Parathyroid adenoma (tissue), 2 donors: Measurements from ENCODE around the gene RHO.

Experiments
- H2AFZ ChIP-seq: fragments of 300-600 bp; sonication (generic); one replicate; pipeline ENCODE4 v1.7.0; 2017; ENCODE audit warnings: antibody characterized with exemption, mild to moderate bottlenecking
- H3K27ac ChIP-seq: fragments of 300-600 bp; sonication (generic); one replicate; pipeline ENCODE4 v1.7.0; 2017
- H3K27me3 ChIP-seq: fragments of 300-600 bp; sonication (generic); one replicate; pipeline ENCODE4 v1.7.0; 2017; ENCODE audit warnings: low read length; ENCODE audit not compliant: control insufficient read depth, insufficient read depth
- H3K36me3 ChIP-seq: fragments of 300-600 bp; sonication (generic); one replicate; pipeline ENCODE4 v1.7.0; 2017; ENCODE audit warnings: low read length; ENCODE audit not compliant: control insufficient read depth, insufficient read depth
- H3K4me1 ChIP-seq: fragments of 300-600 bp; sonication (generic); one replicate; pipeline ENCODE4 v1.7.0; 2017; ENCODE audit warnings: control low read depth
- H3K4me2 ChIP-seq: fragments of 300-600 bp; sonication (generic); one replicate; pipeline ENCODE4 v1.7.0; 2017; ENCODE audit warnings: low read length
- H3K4me3 ChIP-seq: fragments of 300-600 bp; sonication (generic); one replicate; pipeline ENCODE4 v1.7.0; 2017; ENCODE audit warnings: low read depth, low read length
- H3K79me2 ChIP-seq: fragments of 300-600 bp; sonication (generic); one replicate; pipeline ENCODE4 v1.7.0; 2017; ENCODE audit warnings: control low read depth
- H3K9ac ChIP-seq: fragments of 300-600 bp; sonication (generic); one replicate; pipeline ENCODE4 v1.7.0; 2017; ENCODE audit warnings: mild to moderate bottlenecking
- H3K9me3 ChIP-seq: fragments of 300-600 bp; sonication (generic); one replicate; pipeline ENCODE4 v1.7.0; 2017; ENCODE audit warnings: low read length; ENCODE audit not compliant: control insufficient read depth
- CTCF ChIP-seq: fragments of 300-600 bp; sonication (generic); IDR thresholded peaks from one replicate; pipeline ENCODE4 v1.7.0; 2017; ENCODE audit warnings: antibody characterized with exemption, mild to moderate bottlenecking
- donor health status: primary hyperparathyroidism.

The RHO gene

GRCh38 chr3:129555153-129555550 lies 26.7 kb downstream of the RHO start:
- no peaks in the 10 kb centered on the region for H3K9me3 ChIP-seq
- no peaks in the 10 kb centered on the region for H3K79me2 ChIP-seq
- no peak overlapping the region for H3K4me2 ChIP-seq
- no peaks in the 10 kb centered on the region for H3K27me3 ChIP-seq
- no peaks in the 10 kb centered on the region for H3K36me3 ChIP-seq
- H2AFZ ChIP-seq = no peak overlapping the region
- no peak for TF ChIP-seq CTCF
- H3K27ac ChIP-seq = no peak overlapping the region
- no peak overlapping the region for H3K9ac ChIP-seq
- no peaks in the 10 kb centered on the region for H3K4me1 ChIP-seq
- H3K4me3 ChIP-seq = no peak overlapping the region

- no peaks in the 10 kb centered on the region for H3K36me3 ChIP-seq
- H3K27me3 ChIP-seq = no peaks in the 10 kb centered on the region
- H3K9me3 ChIP-seq = no peaks in the 10 kb centered on the region
- no peaks in the 10 kb centered on the region for H3K4me1 ChIP-seq
- no peak overlapping the region for H3K9ac ChIP-seq
- H2AFZ ChIP-seq = no peak overlapping the region
- no peak overlapping the region for H3K4me3 ChIP-seq
- TF ChIP-seq CTCF = no peak
- H3K27ac ChIP-seq = no peak overlapping the region
- H3K4me2 ChIP-seq = no peak overlapping the region
- no peaks in the 10 kb centered on the region for H3K79me2 ChIP-seq
Measured at GRCh38 chr3:129555616-129556357, 27.3 kb downstream of the RHO start.

GRCh38 chr3:129556358-129556695 lies 27.9 kb downstream of the RHO start:
- Histone ChIP-seq H3K4me1 (no peaks in the 10 kb centered on the region), H3K4me3 (no peak overlapping the region), H3K36me3 (no peaks in the 10 kb centered on the region), H3K9me3 (no peaks in the 10 kb centered on the region), H3K79me2 (no peaks in the 10 kb centered on the region), H3K9ac (no peak overlapping the region), H3K27ac (no peak overlapping the region), H3K27me3 (no peaks in the 10 kb centered on the region), H2AFZ (no peak overlapping the region), H3K4me2 (no peak overlapping the region)
- TF ChIP-seq CTCF = no peak

- H3K79me2 ChIP-seq = no peaks in the 10 kb centered on the region
- no peak overlapping the region for H2AFZ ChIP-seq
- H3K4me3 ChIP-seq = no peak overlapping the region
- no peaks in the 10 kb centered on the region for H3K4me1 ChIP-seq
- TF ChIP-seq CTCF = no peak
- no peaks in the 10 kb centered on the region for H3K9me3 ChIP-seq
- H3K27me3 ChIP-seq = no peaks in the 10 kb centered on the region
- H3K36me3 ChIP-seq = no peaks in the 10 kb centered on the region
- no peak overlapping the region for H3K4me2 ChIP-seq
- no peak overlapping the region for H3K27ac ChIP-seq
- H3K9ac ChIP-seq = no peak overlapping the region
Measured at GRCh38 chr3:129556890-129557547, 28.6 kb downstream of the RHO start.

GRCh38 chr3:129557548-129557894 lies 29.1 kb downstream of the RHO start:
- Histone ChIP-seq H3K4me1 (no peaks in the 10 kb centered on the region), H3K36me3 (no peaks in the 10 kb centered on the region)
- TF ChIP-seq CTCF = no peak

More at GRCh38 chr3:129557548-129557894, 29.1 kb downstream of the RHO start:
- no peaks in the 10 kb centered on the region for H3K79me2 ChIP-seq
- no peak overlapping the region for H3K4me3 ChIP-seq
- no peak overlapping the region for H3K27ac ChIP-seq
- no peak overlapping the region for H3K4me2 ChIP-seq
- H2AFZ ChIP-seq = no peak overlapping the region
- H3K9me3 ChIP-seq = no peaks in the 10 kb centered on the region
- no peaks in the 10 kb centered on the region for H3K27me3 ChIP-seq
- no peak overlapping the region for H3K9ac ChIP-seq
